VCaP (cell line): ENCODE data around the gene MTERF2.
A peak's percentile ranks its signal among the peaks of the same experiment; 100 is the strongest.

ENCODE experiments used
- H3K27ac ChIP-seq: fragments of 450-650 bp; 2 replicates; pipeline ENCODE4 v1.5.1; 2017
- CTCF ChIP-seq: fragments of 450-650 bp; conservative IDR thresholded peaks from 2 replicates; pipeline ENCODE4 v1.5.1; 2017; ENCODE audit warnings: mild to moderate bottlenecking, moderate library complexity

The MTERF2 gene

GRCh38 chr12:106985479-106985878 is 1.5 kb downstream of the MTERF2 start:
- H3K27ac ChIP-seq: peak overlapping the region; percentile 84; the same call in 1 of the 2 replicates
- TF ChIP-seq CTCF: no peak

- no peak overlapping the region for H3K27ac ChIP-seq
- TF ChIP-seq CTCF: no peak
Measured at GRCh38 chr12:106984588-106985137, 2.3 kb downstream of the MTERF2 start.

GRCh38 chr12:106982229-106982628 is 4.7 kb downstream of the MTERF2 start:
- no peak overlapping the region for H3K27ac ChIP-seq
- TF ChIP-seq CTCF: no peak

GRCh38 chr12:106981788-106982187 is 5.2 kb downstream of the MTERF2 start:
- H3K27ac ChIP-seq: no peak overlapping the region
- TF ChIP-seq CTCF: no peak

- no peak overlapping the region for H3K27ac ChIP-seq
- TF ChIP-seq CTCF: no peak
Measured at GRCh38 chr12:106980944-106981343, 6.0 kb downstream of the MTERF2 start.

- peak overlapping the region; percentile 38 for H3K27ac ChIP-seq
- no peak for TF ChIP-seq CTCF
Measured at GRCh38 chr12:106978035-106978800, 8.7 kb downstream of the MTERF2 start.

GRCh38 chr12:106976668-106977067 is 10.3 kb downstream of the MTERF2 start:
- TF ChIP-seq CTCF: no peak

More at GRCh38 chr12:106976668-106977067, 10.3 kb downstream of the MTERF2 start:
- no peak overlapping the region for H3K27ac ChIP-seq
